ENCODE data around the gene WNT2B. TPM values are rescaled to one million over a fixed set of nuclear protein-coding genes. Genes with fewer than 3 reads are reported as not detected.
A peak's percentile ranks its signal among the peaks of the same experiment; 100 is the strongest.

Gene WNT2B
- total and polyA plus RNA-seq, 4 donors = 2.5 to 15.8 (median 4.3) TPM

DNA sequence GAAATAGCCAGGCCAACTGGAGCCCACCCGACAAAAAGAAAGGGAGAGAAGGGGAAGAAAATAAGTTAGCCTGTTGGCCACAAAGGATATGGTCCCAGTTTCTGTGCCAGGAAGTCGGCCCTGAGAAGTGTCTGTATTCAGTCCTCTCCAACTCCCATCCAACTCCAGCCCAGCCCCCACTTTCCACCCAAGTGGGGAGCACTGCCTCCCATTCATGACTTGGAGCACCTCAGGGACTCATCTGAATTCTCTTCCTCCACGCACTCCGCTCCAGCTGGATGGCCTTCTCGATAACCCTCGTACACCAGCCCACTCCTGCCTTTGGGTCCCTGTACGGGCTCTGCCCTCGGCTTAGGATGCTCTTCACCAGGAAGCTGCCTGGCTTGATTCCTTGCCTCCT is 2.0 kb upstream of the WNT2B start:
- DNase-seq = no peak
- Histone ChIP-seq H3K4me1 (ENCODE audit: control insufficient read depth in 1 of 2, insufficient read depth in 2 of 2, low read length in 2 of 2) (no peaks in the 10 kb centered on the region), H3K9me3 (ENCODE audit: control insufficient read depth, low read length) (no peaks in the 10 kb centered on the region), H3K27ac (ENCODE audit: low read depth in 1 of 2, low read length in 2 of 2) (no peak overlapping the region), H3K27me3 (ENCODE audit: control insufficient read depth in 1 of 2, insufficient read depth in 2 of 2, low read length in 1 of 2) (no peaks in the 10 kb centered on the region), H3K4me3 (ENCODE audit: low read length in 2 of 2) (no peak overlapping the region), H3K36me3 (ENCODE audit: control insufficient read depth in 1 of 2, insufficient read depth in 2 of 2, low read length in 1 of 2) (no peaks in the 10 kb centered on the region)
- WGBS, 2 donors = 95 to 96% methylated on average over 8 of the region's 8 CpGs
- ATAC-seq (ENCODE audit: low FRiP score) = no peak
- intact Hi-C loops (cut with DNase I) = loop anchor here in 1 of 2 donors (10.0 kb wide), 1 partner anchor 108 kb away; the partner anchor contains the start of genes CAPZA1 and ST7L

DNA sequence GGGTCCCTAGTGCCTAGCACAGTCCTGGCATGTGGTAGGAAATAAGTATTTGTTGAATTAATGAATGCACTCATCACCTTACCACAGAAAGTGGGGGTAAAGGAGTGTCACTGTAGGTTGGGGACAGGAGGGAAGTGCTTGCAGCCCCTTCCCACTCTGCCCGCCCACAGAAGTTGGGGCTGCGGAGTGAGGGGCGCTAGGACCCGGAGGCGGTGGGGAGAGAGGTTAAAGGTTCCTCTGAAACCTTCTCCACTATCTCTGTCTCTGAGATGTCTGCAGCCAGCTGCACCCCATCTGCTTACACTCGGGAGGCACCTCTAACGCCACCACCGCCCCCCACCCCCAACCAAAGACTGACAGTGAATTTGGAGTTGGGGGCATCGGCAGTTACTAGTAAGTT is 1.4 kb upstream of the WNT2B start:
- no peak overlapping the region for H3K4me3 ChIP-seq (ENCODE audit: low read length in 2 of 2)
- no peak overlapping the region for H3K27ac ChIP-seq (ENCODE audit: low read depth in 1 of 2, low read length in 2 of 2)
- intact Hi-C loops (cut with DNase I) = loop anchor here in 1 of 2 donors (10.0 kb wide), 1 partner anchor 107 kb away; the partner anchor contains the start of genes CAPZA1 and ST7L
- WGBS, 2 donors = 89 to 92% methylated on average over 9 of the region's 9 CpGs
- H3K36me3 ChIP-seq (ENCODE audit: control insufficient read depth in 1 of 2, insufficient read depth in 2 of 2, low read length in 1 of 2) = no peaks in the 10 kb centered on the region
- DNase-seq (no peak), ATAC-seq (ENCODE audit: low FRiP score) (no peak)
- H3K4me1 ChIP-seq (ENCODE audit: control insufficient read depth in 1 of 2, insufficient read depth in 2 of 2, low read length in 2 of 2) = no peaks in the 10 kb centered on the region
- no peaks in the 10 kb centered on the region for H3K27me3 ChIP-seq (ENCODE audit: control insufficient read depth in 1 of 2, insufficient read depth in 2 of 2, low read length in 1 of 2)
- H3K9me3 ChIP-seq (ENCODE audit: control insufficient read depth, low read length) = no peaks in the 10 kb centered on the region

DNA sequence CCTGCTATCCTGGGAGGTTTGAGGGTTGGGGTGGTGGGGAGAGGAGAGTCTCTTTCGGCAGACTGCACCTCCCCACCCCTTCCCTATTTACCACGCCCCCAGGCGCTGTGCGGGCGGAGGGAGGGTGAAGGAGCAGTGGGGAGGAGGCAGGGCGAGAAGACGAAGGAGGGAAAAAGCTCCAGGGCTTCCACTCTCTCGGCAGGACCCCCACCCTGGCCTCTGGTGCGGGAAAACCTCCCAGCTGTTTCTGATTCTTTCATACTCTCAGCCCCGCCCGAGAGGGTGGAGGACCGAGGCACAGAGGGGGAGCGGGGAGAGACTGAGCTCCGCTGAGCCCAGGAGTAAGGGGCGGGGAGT is 866 bp upstream of the WNT2B start:
- no peaks in the 10 kb centered on the region for H3K27me3 ChIP-seq (ENCODE audit: control insufficient read depth in 1 of 2, insufficient read depth in 2 of 2, low read length in 1 of 2)
- ATAC-seq (ENCODE audit: low FRiP score) (peak; percentile 20), DNase-seq (no peak)
- peak overlapping the region in 1 of 2 donors; percentile 33 for H3K4me3 ChIP-seq (ENCODE audit: low read length in 2 of 2)
- no peaks in the 10 kb centered on the region for H3K36me3 ChIP-seq (ENCODE audit: control insufficient read depth in 1 of 2, insufficient read depth in 2 of 2, low read length in 1 of 2)
- no peaks in the 10 kb centered on the region for H3K9me3 ChIP-seq (ENCODE audit: control insufficient read depth, low read length)
- intact Hi-C loops (cut with DNase I) = loop anchor here in 1 of 2 donors (10.0 kb wide), 1 partner anchor 107 kb away; the partner anchor contains the start of genes CAPZA1 and ST7L
- H3K4me1 ChIP-seq (ENCODE audit: control insufficient read depth in 1 of 2, insufficient read depth in 2 of 2, low read length in 2 of 2) = no peaks in the 10 kb centered on the region
- H3K27ac ChIP-seq (ENCODE audit: low read depth in 1 of 2, low read length in 2 of 2) = no peak overlapping the region
- 0 to 1% methylated on average over 12 to 15 of the region's 15 CpGs for WGBS, 2 donors

DNA sequence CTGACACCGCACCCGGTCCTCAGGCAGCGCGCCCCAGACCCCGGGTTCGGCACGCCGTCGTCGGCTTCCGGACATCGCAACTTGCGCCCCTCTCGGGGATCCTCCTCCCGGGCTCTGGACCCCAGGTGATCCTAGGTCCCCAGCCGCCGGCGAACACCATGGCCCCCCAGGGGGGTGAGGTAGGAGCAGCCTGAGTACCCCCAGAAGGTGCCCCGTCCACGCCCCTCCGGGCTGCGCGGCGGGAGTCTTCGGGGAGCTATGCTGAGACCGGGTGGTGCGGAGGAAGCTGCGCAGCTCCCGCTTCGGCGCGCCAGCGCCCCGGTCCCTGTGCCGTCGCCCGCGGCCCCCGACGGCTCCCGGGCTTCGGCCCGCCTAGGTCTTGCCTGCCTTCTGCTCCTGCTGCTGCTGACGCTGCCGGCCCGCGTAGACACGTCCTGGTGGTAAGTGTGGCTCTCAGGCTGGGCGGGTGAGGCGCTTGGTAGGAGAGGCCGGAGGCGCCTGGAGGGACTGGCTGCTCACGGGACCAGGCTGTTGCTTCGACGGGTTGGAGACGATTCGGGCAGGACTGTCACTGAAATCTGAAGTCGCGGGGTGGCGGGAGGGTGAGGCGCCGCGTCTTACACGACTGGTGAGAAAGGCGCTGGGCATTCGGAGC is 367 bp downstream of the WNT2B start:
- Histone ChIP-seq H3K9me3 (ENCODE audit: control insufficient read depth, low read length) (no peaks in the 10 kb centered on the region), H3K27me3 (ENCODE audit: control insufficient read depth in 1 of 2, insufficient read depth in 2 of 2, low read length in 1 of 2) (no peaks in the 10 kb centered on the region), H3K4me1 (ENCODE audit: control insufficient read depth in 1 of 2, insufficient read depth in 2 of 2, low read length in 2 of 2) (no peaks in the 10 kb centered on the region), H3K36me3 (ENCODE audit: control insufficient read depth in 1 of 2, insufficient read depth in 2 of 2, low read length in 1 of 2) (no peaks in the 10 kb centered on the region), H3K4me3 (ENCODE audit: low read length in 2 of 2) (peak overlapping the region; percentile 18 to 33), H3K27ac (ENCODE audit: low read depth in 1 of 2, low read length in 2 of 2) (no peak overlapping the region)
- DNase-seq (peak in 1 of 2 donors; percentile 80), ATAC-seq (ENCODE audit: low FRiP score) (peak; percentile 19)
- intact Hi-C loops (cut with DNase I) = loop anchor here in 1 of 2 donors (10.0 kb wide), 1 partner anchor 106 kb away; the partner anchor contains the start of genes CAPZA1 and ST7L
- 16 to 18% methylated on average over 58 to 66 of the region's 66 CpGs for WGBS, 2 donors

GRCh38 chr1:112509660-112510178 is 954 bp downstream of the WNT2B start:
- intact Hi-C loops (cut with DNase I) = loop anchor here in 1 of 2 donors (10.0 kb wide), 1 partner anchor 105 kb away; the partner anchor contains the start of genes CAPZA1 and ST7L
- H3K9me3 ChIP-seq (ENCODE audit: control insufficient read depth, low read length) = no peaks in the 10 kb centered on the region
- H3K4me3 ChIP-seq (ENCODE audit: low read length in 2 of 2) = no peak overlapping the region
- no peak for ATAC-seq (ENCODE audit: low FRiP score)
- no peaks in the 10 kb centered on the region for H3K4me1 ChIP-seq (ENCODE audit: control insufficient read depth in 1 of 2, insufficient read depth in 2 of 2, low read length in 2 of 2)
- no peak for DNase-seq
- WGBS, 2 donors = 59 to 78% methylated on average over 16 of the region's 16 CpGs
- no peaks in the 10 kb centered on the region for H3K27me3 ChIP-seq (ENCODE audit: control insufficient read depth in 1 of 2, insufficient read depth in 2 of 2, low read length in 1 of 2)
- no peaks in the 10 kb centered on the region for H3K36me3 ChIP-seq (ENCODE audit: control insufficient read depth in 1 of 2, insufficient read depth in 2 of 2, low read length in 1 of 2)
- no peak overlapping the region for H3K27ac ChIP-seq (ENCODE audit: low read depth in 1 of 2, low read length in 2 of 2)

GRCh38 chr1:112510340-112510739 is 1.6 kb downstream of the WNT2B start:
- H3K36me3 ChIP-seq (ENCODE audit: control insufficient read depth in 1 of 2, insufficient read depth in 2 of 2, low read length in 1 of 2) = no peaks in the 10 kb centered on the region
- no peak overlapping the region for H3K4me3 ChIP-seq (ENCODE audit: low read length in 2 of 2)
- DNase-seq (no peak), ATAC-seq (ENCODE audit: low FRiP score) (no peak)
- WGBS, 2 donors = 66 to 85% methylated on average over 7 of the region's 7 CpGs
- H3K27me3 ChIP-seq (ENCODE audit: control insufficient read depth in 1 of 2, insufficient read depth in 2 of 2, low read length in 1 of 2) = no peaks in the 10 kb centered on the region
- H3K27ac ChIP-seq (ENCODE audit: low read depth in 1 of 2, low read length in 2 of 2) = no peak overlapping the region
- no peaks in the 10 kb centered on the region for H3K4me1 ChIP-seq (ENCODE audit: control insufficient read depth in 1 of 2, insufficient read depth in 2 of 2, low read length in 2 of 2)
- no peaks in the 10 kb centered on the region for H3K9me3 ChIP-seq (ENCODE audit: control insufficient read depth, low read length)
- intact Hi-C loops (cut with DNase I) = no loop called here

GRCh38 chr1:112511897-112512296 is 3.1 kb downstream of the WNT2B start:
- intact Hi-C loops (cut with DNase I) = no loop called here
- ATAC-seq (ENCODE audit: low FRiP score) (no peak), DNase-seq (no peak)
- no peak overlapping the region for H3K27ac ChIP-seq (ENCODE audit: low read depth in 1 of 2, low read length in 2 of 2)
- no peak overlapping the region for H3K4me3 ChIP-seq (ENCODE audit: low read length in 2 of 2)
- no peaks in the 10 kb centered on the region for H3K27me3 ChIP-seq (ENCODE audit: control insufficient read depth in 1 of 2, insufficient read depth in 2 of 2, low read length in 1 of 2)
- no peaks in the 10 kb centered on the region for H3K36me3 ChIP-seq (ENCODE audit: control insufficient read depth in 1 of 2, insufficient read depth in 2 of 2, low read length in 1 of 2)
- 41 to 51% methylated on average over 2 of the region's 2 CpGs for WGBS, 2 donors
- H3K4me1 ChIP-seq (ENCODE audit: control insufficient read depth in 1 of 2, insufficient read depth in 2 of 2, low read length in 2 of 2) = no peaks in the 10 kb centered on the region
- no peaks in the 10 kb centered on the region for H3K9me3 ChIP-seq (ENCODE audit: control insufficient read depth, low read length)

- peak; percentile 31 for ATAC-seq (ENCODE audit: low FRiP score)
Measured at GRCh38 chr1:112513112-112513870, 4.5 kb downstream of the WNT2B start.

More at GRCh38 chr1:112513112-112513870, 4.5 kb downstream of the WNT2B start:
- Histone ChIP-seq H3K27ac (ENCODE audit: low read depth in 1 of 2, low read length in 2 of 2) (no peak overlapping the region), H3K4me3 (ENCODE audit: low read length in 2 of 2) (no peak overlapping the region), H3K9me3 (ENCODE audit: control insufficient read depth, low read length) (no peaks in the 10 kb centered on the region), H3K27me3 (ENCODE audit: control insufficient read depth in 1 of 2, insufficient read depth in 2 of 2, low read length in 1 of 2) (no peaks in the 10 kb centered on the region), H3K4me1 (ENCODE audit: control insufficient read depth in 1 of 2, insufficient read depth in 2 of 2, low read length in 2 of 2) (no peaks in the 10 kb centered on the region), H3K36me3 (ENCODE audit: control insufficient read depth in 1 of 2, insufficient read depth in 2 of 2, low read length in 1 of 2) (no peaks in the 10 kb centered on the region)
- DNase-seq = peak in 1 of 2 donors; percentile 58
- intact Hi-C loops (cut with DNase I) = no loop called here
- WGBS, 2 donors = 17 to 28% methylated on average over 9 of the region's 9 CpGs

Data from aorta (tissue), 5 donors.